Neural cell (in vitro differentiated cells): ENCODE results near the gene TSPAN4. TPM values are rescaled to one million over a fixed set of nuclear protein-coding genes. Genes with fewer than 3 reads are reported as not detected.
A peak's percentile ranks its signal among the peaks of the same experiment; 100 is the strongest.

ENCODE experiments used
- H2AFZ ChIP-seq: fragments of 200-600, 300-800 bp; sonication (generic), shearing (Covaris generic); 2 replicates; pipeline ENCODE4 v1.6.0; 2014; ENCODE audit warnings: low read depth, mild to moderate bottlenecking, antibody characterized with exemption, low read length, moderate library complexity
- H3F3A ChIP-seq: fragments of 200-600 bp; shearing (Covaris generic); 2 replicates; pipeline ENCODE4 v1.6.1; 2016; ENCODE audit warnings: mild to moderate bottlenecking, moderate library complexity, mixed read lengths, antibody characterized with exemption, low read length; ENCODE audit not compliant: insufficient read depth, poor library complexity, severe bottlenecking
- H3K27ac ChIP-seq: fragments of 200-600, 300-800 bp; sonication (generic), shearing (Covaris generic); 2 replicates; pipeline ENCODE4 v1.5.1; 2014; ENCODE audit warnings: mild to moderate bottlenecking, low read length, moderate library complexity
- H3K27me3 ChIP-seq: fragments of 300-800, 200-600 bp; sonication (generic), shearing (Covaris generic); 2 replicates; pipeline ENCODE4 v1.6.0; 2014; ENCODE audit warnings: mild to moderate bottlenecking, low read depth, low read length, moderate library complexity; ENCODE audit not compliant: insufficient read depth
- H3K36me3 ChIP-seq: fragments of 300-800, 200-600 bp; sonication (generic), shearing (Covaris generic); 2 replicates; pipeline ENCODE4 v1.5.1; 2014; ENCODE audit warnings: mild to moderate bottlenecking, antibody characterized with exemption, low read length, moderate library complexity; ENCODE audit not compliant: insufficient read depth
- H3K4me2 ChIP-seq: fragments of 300-800, 200-600 bp; sonication (generic), shearing (Covaris generic); 2 replicates; pipeline ENCODE4 v1.6.0; 2014; ENCODE audit warnings: mild to moderate bottlenecking, low read length
- H3K4me3 ChIP-seq: fragments of 300-800, 200-600 bp; sonication (generic), shearing (Covaris generic); 2 replicates; pipeline ENCODE4 v1.5.1; 2014; ENCODE audit warnings: mild to moderate bottlenecking, low read length, moderate library complexity
- H3K79me2 ChIP-seq: fragments of 200-600 bp; shearing (Covaris generic); replicated peaks from 2 replicates; pipeline ENCODE4 v1.6.0; 2014; ENCODE audit warnings: mild to moderate bottlenecking, low read length, moderate library complexity; ENCODE audit not compliant: insufficient read depth
- H3K9ac ChIP-seq: fragments of 300-800, 200-600 bp; sonication (generic), shearing (Covaris generic); 2 replicates; pipeline ENCODE4 v1.6.1; 2016; ENCODE audit warnings: mild to moderate bottlenecking, low read length, mixed read lengths
- H3K9me2 ChIP-seq: fragments of 200-600 bp; shearing (Covaris generic); 2 replicates; pipeline ENCODE4 v1.6.1; 2016; ENCODE audit warnings: mild to moderate bottlenecking, low read length, mixed read lengths; ENCODE audit not compliant: insufficient read depth
- H3K9me3 ChIP-seq: fragments of 200-600, 300-800 bp; sonication (generic), shearing (Covaris generic); 2 replicates; pipeline ENCODE4 v1.6.1; 2016; ENCODE audit warnings: mild to moderate bottlenecking, mixed run types, low read length, moderate library complexity, mixed read lengths
- H4K20me1 ChIP-seq: fragments of 200-600 bp; shearing (Covaris generic); 2 replicates; pipeline ENCODE4 v1.6.1; 2016; ENCODE audit warnings: mild to moderate bottlenecking, mixed run types; ENCODE audit not compliant: insufficient read depth
- CTCF ChIP-seq: fragments of 450-650 bp; IDR thresholded peaks from 2 replicates; pipeline ENCODE4 v1.5.1; 2014; ENCODE audit warnings: antibody characterized with exemption, mild to moderate bottlenecking, moderate library complexity; ENCODE audit not compliant: poor library complexity, severe bottlenecking
- EP300 ChIP-seq: fragments of 450-650 bp; conservative IDR thresholded peaks from 2 replicates; pipeline ENCODE4 v1.6.1; 2014; ENCODE audit warnings: antibody characterized with exemption, mild to moderate bottlenecking, moderate library complexity; ENCODE audit not compliant: poor library complexity, severe bottlenecking
- EZH2 ChIP-seq: fragments of 200-600, 300-800 bp; shearing (Covaris generic), sonication (generic); IDR thresholded peaks from 2 replicates; pipeline ENCODE4 v1.6.1; 2014; ENCODE audit warnings: antibody characterized with exemption, low read length, borderline replicate concordance, mild to moderate bottlenecking; ENCODE audit not compliant: insufficient read depth, poor library complexity, severe bottlenecking
- MXI1 ChIP-seq: fragments of 450-650 bp; conservative IDR thresholded peaks from 2 replicates; pipeline ENCODE4 v1.6.1; 2014; ENCODE audit warnings: antibody characterized with exemption, mild to moderate bottlenecking; ENCODE audit not compliant: poor library complexity, severe bottlenecking
- POLR2AphosphoS5 ChIP-seq: IDR thresholded peaks from 2 replicates; pipeline ENCODE4 v1.6.1; 2012
- RAD21 ChIP-seq: fragments of 450-650 bp; conservative IDR thresholded peaks from 2 replicates; pipeline ENCODE4 v1.6.1; 2014; ENCODE audit warnings: antibody characterized with exemption, mild to moderate bottlenecking, moderate library complexity
- SMC3 ChIP-seq: fragments of 450-650 bp; conservative IDR thresholded peaks from 2 replicates; pipeline ENCODE4 v1.6.1; 2014; ENCODE audit warnings: antibody characterized with exemption, mild to moderate bottlenecking, moderate library complexity; ENCODE audit not compliant: poor library complexity
- TAF1 ChIP-seq: IDR thresholded peaks from 2 replicates; pipeline ENCODE4 v1.6.1; 2012; ENCODE audit warnings: low read depth
- polyA plus RNA-seq: library from polyadenylated mRNA; depleted of rRNA; stranded (reverse); fragments of >200 nt; gene quantifications from 2 replicates; pipeline ENCODE4 v1.2.3, GENCODE V29; 2014
- TF ChIP-seq, protein P1 (sequence below): IDR thresholded peaks from 2 replicates; pipeline ENCODE4 v1.6.1; 2012; ENCODE audit warnings: borderline replicate concordance

TSPAN4 gene
- polyA plus RNA-seq, 1 donor from 2014 or later = 68.1 TPM

- Histone ChIP-seq H3K9ac (no peak overlapping the region), H3K27me3 (no peaks in the 10 kb centered on the region), H3K9me3 (no peaks in the 10 kb centered on the region), H3K4me2 (no peak overlapping the region), H3K4me3 (no peak overlapping the region), H3K9me2 (no peaks in the 10 kb centered on the region), H3K79me2 (no peaks in the 10 kb centered on the region), H4K20me1 (no peaks in the 10 kb centered on the region), H2AFZ (no peak overlapping the region), H3K36me3 (no peaks in the 10 kb centered on the region), H3F3A (no peaks in the 10 kb centered on the region), H3K27ac (no peak overlapping the region)
- TF ChIP-seq SMC3 (peak; percentile 34), POLR2AphosphoS5 (no peak), MXI1 (no peak), CTCF (peak; percentile 67), EZH2 (no peak), RAD21 (peak; percentile 66), EP300 (no peak), TAF1 (no peak)
- TF ChIP-seq, protein P1, sequence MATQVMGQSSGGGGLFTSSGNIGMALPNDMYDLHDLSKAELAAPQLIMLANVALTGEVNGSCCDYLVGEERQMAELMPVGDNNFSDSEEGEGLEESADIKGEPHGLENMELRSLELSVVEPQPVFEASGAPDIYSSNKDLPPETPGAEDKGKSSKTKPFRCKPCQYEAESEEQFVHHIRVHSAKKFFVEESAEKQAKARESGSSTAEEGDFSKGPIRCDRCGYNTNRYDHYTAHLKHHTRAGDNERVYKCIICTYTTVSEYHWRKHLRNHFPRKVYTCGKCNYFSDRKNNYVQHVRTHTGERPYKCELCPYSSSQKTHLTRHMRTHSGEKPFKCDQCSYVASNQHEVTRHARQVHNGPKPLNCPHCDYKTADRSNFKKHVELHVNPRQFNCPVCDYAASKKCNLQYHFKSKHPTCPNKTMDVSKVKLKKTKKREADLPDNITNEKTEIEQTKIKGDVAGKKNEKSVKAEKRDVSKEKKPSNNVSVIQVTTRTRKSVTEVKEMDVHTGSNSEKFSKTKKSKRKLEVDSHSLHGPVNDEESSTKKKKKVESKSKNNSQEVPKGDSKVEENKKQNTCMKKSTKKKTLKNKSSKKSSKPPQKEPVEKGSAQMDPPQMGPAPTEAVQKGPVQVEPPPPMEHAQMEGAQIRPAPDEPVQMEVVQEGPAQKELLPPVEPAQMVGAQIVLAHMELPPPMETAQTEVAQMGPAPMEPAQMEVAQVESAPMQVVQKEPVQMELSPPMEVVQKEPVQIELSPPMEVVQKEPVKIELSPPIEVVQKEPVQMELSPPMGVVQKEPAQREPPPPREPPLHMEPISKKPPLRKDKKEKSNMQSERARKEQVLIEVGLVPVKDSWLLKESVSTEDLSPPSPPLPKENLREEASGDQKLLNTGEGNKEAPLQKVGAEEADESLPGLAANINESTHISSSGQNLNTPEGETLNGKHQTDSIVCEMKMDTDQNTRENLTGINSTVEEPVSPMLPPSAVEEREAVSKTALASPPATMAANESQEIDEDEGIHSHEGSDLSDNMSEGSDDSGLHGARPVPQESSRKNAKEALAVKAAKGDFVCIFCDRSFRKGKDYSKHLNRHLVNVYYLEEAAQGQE = no peak
These were observed 55.5 kb downstream of the TSPAN4 start for GRCh38 chr11:898143-898511.

- no peaks in the 10 kb centered on the region for H4K20me1 ChIP-seq
- H3K9me2 ChIP-seq = no peaks in the 10 kb centered on the region
- no peak overlapping the region for H3K4me3 ChIP-seq
- no peak overlapping the region for H3K27ac ChIP-seq
- H3K9me3 ChIP-seq = no peaks in the 10 kb centered on the region
- H3K4me2 ChIP-seq = no peak overlapping the region
- H3K9ac ChIP-seq = no peak overlapping the region
- TF ChIP-seq, protein P1 = no peak
- TF ChIP-seq EZH2 = no peak
- no peak for TF ChIP-seq SMC3
- TF ChIP-seq POLR2AphosphoS5 = no peak
- TF ChIP-seq TAF1 = no peak
- no peak for TF ChIP-seq RAD21
- no peak for TF ChIP-seq MXI1
- no peak for TF ChIP-seq CTCF
- TF ChIP-seq EP300 = no peak
- H2AFZ ChIP-seq = no peak overlapping the region
- no peaks in the 10 kb centered on the region for H3F3A ChIP-seq
- H3K27me3 ChIP-seq = no peaks in the 10 kb centered on the region
- no peaks in the 10 kb centered on the region for H3K36me3 ChIP-seq
- H3K79me2 ChIP-seq = no peaks in the 10 kb centered on the region
These were observed 56.0 kb downstream of the TSPAN4 start for GRCh38 chr11:898540-899190.
